Stimulated activated CD8-positive, alpha-beta memory T cell treated with anti-CD3 and anti-CD28 coated beads, Interleukin-7, amount 100 ng/mL, for 24 hours (primary cell): ENCODE results near the gene KIAA1958.

ENCODE experiments used
- DNase-seq: peaks from one replicate; pipeline ENCODE4 v3.0.0-alpha.2; 2020; ENCODE audit warnings: low read depth

The KIAA1958 gene

GRCh38 chr9:112486221-112487007 is at the start of gene KIAA1958:
KIAA1958 (plus strand) TSS chr9:112486827; CDS start chr9:112574081, 87,254 bp downstream.
- DNase-seq = peak; percentile 73

- no peak for DNase-seq
Measured at GRCh38 chr9:112437406-112437805, 49.2 kb upstream of the KIAA1958 start.

DNA sequence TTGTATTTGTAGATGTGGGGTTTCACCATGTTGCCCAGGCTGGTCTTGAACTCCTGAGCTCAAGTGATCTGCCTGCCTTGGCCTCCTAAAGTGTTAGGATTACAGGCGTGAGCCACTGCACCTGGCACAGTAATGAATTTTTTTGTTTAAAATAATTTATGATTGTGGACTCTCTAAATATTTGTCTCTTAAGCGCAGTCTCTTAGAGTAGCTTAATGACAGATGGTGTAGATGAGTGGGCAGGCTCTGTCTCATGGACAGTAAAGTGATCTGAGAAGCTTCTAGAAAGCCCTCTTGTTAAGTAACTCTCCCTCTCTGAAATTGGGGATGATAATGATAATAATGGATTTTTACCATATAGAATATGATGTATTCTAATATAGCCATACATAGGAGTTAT is 47.5 kb upstream of the KIAA1958 start:
- DNase-seq = no peak

- no peak for DNase-seq
Measured at GRCh38 chr9:112439825-112440224, 46.8 kb upstream of the KIAA1958 start.

DNA sequence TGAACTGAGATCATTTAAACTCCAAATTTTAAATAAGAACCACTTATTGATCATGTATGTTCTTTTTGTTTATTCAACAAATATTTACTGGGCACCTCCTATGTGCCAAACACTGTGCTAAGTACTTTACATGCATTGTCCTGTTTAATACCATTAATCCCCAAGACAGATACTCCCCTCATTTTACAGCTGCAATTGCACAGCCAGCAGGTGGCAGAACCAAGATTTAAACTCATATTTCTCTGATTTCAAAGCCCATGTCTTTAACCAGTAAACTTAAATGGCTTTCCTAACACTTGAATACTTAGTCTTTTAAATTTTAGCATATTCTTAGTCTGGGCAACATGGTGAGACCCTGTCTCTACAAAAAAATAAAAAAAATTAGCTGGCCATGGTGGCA is 43.4 kb upstream of the KIAA1958 start:
- DNase-seq = no peak

- DNase-seq = no peak
Measured at GRCh38 chr9:112443636-112444035, 43.0 kb upstream of the KIAA1958 start.

DNA sequence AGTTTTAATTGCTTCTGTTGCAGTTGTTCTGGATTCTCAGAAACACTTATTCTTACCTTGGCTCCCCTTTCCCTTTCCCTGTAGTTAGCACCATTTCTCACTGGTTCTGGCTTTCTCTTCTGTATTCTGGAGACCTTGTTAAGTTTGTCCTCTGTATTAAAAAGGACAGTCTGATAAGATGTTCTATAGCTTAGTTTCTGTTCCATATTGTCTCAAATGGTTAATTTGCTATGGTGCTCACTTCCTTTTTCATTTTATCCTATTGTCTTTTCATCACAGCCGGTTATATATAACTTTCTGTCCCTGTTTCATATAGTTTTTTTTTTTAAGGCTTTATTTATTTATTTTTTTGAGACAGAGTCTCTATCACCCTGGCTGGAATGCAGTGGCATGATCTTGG is 41.4 kb upstream of the KIAA1958 start:
- no peak for DNase-seq

DNA sequence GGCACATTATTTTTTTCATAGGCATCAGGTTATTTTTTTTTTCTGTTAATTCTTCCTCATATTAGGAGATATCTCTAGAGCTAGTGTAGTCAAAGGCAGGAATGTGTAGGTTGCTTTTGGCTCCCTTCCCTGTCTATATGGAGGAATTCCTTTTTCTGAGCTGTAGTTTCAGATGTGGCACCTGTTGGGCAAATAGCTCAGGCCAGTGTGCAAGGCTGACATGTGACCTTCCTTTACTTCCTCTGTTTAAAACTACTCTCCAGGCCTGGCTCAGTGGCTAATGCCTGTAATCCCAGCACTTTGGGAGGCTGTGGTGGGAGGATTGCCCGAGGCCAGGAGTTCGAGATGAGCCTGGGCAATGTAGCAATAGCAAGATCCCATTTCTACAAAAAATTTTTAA is 40.5 kb upstream of the KIAA1958 start:
- no peak for DNase-seq

- DNase-seq = no peak
Measured at GRCh38 chr9:112446526-112446925, 40.1 kb upstream of the KIAA1958 start.

GRCh38 chr9:112447283-112447761 is 39.3 kb upstream of the KIAA1958 start:
- no peak for DNase-seq

GRCh38 chr9:112462855-112463254 is 23.8 kb upstream of the KIAA1958 start:
- no peak for DNase-seq

DNA sequence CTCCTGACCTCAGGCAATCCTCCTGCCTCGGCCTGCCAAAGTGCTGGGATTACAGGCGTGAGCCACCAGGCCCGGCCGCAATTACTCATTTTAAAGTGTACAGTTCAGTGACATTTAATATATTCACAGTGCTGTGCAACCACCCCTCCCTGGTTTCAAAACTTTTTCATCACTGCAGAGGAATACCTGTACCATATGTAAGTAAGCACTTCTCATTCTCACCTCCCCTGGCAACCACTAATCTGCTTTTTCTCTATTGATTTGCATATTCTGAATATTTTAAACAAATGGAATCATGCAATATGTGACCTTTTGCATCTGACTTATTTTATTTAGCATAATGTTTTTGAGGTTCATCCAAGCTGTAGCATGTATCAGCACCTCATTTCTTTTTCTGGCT is 21.3 kb upstream of the KIAA1958 start:
- DNase-seq = no peak

DNA sequence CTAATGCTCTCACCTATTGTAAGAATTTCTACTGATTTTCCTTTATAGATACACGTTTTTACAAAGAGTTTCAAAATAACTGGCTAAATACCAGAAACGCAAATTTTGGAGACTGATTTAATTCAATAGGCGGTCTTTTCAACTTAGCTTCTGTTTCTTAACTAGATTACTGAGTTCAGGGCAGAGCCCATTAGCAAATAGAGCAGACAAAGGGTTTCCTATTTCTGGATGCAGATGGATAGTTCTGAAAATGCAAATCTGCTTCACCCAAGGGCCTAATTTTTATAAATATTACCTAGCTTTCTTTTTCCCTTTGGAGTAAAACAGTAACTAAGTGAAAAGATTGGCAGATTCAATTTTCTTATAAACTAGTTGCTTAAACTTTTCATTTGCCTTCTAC is 13.6 kb upstream of the KIAA1958 start:
- no peak for DNase-seq

- DNase-seq = no peak
Measured at GRCh38 chr9:112473986-112474385, 12.6 kb upstream of the KIAA1958 start.

DNA sequence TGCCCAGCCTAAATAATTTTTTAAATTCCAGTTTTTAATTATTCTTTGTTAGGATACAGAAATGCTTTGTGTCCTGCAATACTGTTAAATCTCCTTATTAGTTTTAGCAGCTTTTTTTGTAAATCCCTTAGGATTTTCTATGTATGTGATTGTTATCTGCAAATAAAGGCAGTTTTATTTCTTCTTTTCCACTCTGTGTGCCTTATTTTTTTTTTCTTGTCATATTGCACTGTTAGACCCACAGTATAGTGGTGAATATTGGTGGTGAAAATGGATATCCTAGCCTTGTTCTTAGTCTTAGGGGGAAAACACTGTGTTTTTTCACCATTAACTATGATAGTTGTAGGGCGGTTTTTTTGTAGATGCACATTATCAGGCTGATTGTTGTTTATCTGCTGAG is 11.3 kb upstream of the KIAA1958 start:
- DNase-seq = no peak

- DNase-seq = no peak
Measured at GRCh38 chr9:112477330-112477729, 9.3 kb upstream of the KIAA1958 start.

- no peak for DNase-seq
Measured at GRCh38 chr9:112479221-112479620, 7.4 kb upstream of the KIAA1958 start.

- DNase-seq = no peak
Measured at GRCh38 chr9:112484607-112485006, 2.0 kb upstream of the KIAA1958 start.

DNA sequence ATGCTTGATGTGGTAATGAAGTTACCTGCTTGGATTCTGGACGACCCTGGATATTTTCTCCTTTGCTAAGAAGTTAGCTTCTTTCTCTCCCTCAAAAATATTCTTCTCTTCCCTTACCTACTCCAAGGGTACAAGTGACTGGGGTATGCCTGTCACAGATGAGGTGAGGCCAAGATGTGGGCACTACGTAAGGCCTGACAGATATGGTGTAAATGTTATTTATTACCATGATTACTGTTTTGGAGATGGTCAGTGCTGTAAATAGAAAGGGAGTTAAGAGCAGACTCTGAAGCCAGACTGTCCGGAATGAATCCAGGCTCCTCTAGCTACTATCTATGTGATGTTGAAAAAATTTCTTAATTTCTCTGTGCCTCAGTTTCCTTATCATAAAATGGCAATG is 1.1 kb upstream of the KIAA1958 start:
- DNase-seq = no peak

DNA sequence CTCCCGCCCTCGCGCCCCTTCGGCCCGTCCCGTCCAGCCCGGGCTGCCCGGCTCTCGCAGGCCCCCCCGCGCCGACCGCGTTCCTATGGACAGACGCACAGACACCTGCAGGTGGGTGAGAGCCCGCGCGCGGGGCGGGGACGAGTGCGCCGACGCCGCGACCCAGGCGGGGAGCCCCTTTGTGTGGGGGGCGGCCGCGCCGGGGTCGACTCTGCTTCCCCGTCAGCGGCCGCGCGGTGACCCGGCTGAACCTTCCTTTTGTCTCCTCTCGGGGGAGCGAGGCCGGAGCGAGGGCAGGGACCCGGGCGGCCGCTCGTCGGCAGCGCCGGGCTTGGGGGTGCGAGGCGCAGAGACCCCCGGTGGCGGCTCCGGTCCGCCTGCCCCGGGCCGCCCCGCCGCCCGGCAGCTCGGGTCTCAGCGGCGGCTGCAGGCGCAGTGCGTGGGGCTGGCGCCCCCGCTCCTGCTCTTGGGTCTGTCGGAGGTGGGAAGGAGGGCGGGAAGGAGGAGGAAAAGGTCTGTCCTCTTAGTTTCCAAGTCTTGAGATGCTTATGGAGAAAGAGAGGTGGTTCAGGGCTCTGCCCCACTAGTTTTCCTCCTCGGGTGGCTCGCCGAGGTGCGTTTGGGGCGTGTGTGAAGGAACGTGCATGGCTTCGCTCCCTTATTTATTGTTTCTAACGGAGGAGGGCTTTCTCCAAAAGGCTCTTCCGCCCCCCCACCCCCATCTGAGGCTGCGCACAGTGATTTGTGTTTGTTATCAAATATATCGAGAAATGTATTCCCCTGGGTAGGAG is 576 bp downstream of the KIAA1958 start:
- DNase-seq = peak; percentile 20

GRCh38 chr9:112487799-112488340 is 1.2 kb downstream of the KIAA1958 start:
- no peak for DNase-seq

DNA sequence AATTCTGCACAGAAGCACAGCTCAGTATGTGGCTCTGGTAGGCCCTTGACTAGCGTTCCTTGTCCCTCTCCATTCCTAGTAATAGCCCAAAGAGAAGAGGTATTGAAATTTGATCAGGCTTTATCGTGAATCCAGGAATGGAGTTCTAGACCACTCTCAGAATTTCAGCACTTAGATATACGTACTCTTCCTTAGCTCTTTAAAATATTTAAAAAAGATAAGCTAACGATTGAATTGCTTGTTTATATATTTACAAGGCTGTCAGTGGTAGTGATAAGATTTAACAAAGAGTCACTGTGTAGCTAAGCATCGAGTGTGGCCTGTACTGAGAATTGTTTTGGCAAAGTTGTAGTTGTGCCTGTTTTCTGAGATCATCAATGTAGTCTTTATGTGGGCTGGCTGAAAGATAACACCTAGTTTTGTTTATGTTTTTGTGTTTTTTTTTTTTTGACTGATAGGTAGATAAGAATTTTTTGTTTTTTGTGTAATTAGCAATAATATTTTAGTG is 2.5 kb downstream of the KIAA1958 start:
- no peak for DNase-seq
